ENCODE results near the gene CSK. TPM values are rescaled to one million over a fixed set of nuclear protein-coding genes. Genes with fewer than 3 reads are reported as not detected.

The CSK gene
- total RNA-seq, 4 donors from 2014 or later, result 8.4 to 23.1 (median 18.2) TPM

DNA sequence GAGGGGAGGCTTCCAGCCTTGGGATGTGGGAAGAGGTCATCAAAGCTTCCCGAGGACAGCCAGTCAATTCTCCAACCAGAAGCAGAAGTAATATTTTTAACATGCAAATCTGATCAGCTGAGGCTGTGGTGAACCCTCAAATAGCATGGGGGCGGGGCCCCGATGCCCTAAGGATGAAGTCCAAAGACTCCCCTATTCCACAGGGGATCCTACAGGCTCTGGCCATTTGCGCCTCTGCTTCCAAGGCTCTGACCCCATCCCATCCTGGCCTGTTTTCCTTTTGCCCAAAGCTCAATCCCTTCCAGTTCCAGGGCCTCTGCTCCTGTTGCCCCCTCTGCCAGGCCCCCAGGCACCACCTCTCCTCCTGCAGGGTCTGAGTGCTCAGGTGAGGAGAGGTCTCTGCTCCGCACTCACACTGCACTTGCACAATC, 6.7 kb upstream of the CSK start:
- no peak for ATAC-seq
- TF ChIP-seq, protein P1, sequence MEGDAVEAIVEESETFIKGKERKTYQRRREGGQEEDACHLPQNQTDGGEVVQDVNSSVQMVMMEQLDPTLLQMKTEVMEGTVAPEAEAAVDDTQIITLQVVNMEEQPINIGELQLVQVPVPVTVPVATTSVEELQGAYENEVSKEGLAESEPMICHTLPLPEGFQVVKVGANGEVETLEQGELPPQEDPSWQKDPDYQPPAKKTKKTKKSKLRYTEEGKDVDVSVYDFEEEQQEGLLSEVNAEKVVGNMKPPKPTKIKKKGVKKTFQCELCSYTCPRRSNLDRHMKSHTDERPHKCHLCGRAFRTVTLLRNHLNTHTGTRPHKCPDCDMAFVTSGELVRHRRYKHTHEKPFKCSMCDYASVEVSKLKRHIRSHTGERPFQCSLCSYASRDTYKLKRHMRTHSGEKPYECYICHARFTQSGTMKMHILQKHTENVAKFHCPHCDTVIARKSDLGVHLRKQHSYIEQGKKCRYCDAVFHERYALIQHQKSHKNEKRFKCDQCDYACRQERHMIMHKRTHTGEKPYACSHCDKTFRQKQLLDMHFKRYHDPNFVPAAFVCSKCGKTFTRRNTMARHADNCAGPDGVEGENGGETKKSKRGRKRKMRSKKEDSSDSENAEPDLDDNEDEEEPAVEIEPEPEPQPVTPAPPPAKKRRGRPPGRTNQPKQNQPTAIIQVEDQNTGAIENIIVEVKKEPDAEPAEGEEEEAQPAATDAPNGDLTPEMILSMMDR (IDR thresholded peaks at IDR 0.05), result no peak
- TF ChIP-seq POLR2AphosphoS5 (IDR thresholded peaks at IDR 0.05) (no peak), POLR2A (IDR thresholded peaks at IDR 0.05) (no peak), EP300 (IDR thresholded peaks at IDR 0.05) (no peak)
- 83% methylated on average over 4 of the region's 5 CpGs; no CpG with 5 or more reads in 1 of the 2 donors for WGBS, 2 donors (ENCODE audit: low coverage in 1 of 2)
- H3K27ac ChIP-seq, result no peak overlapping the region
- no peak overlapping the region for H3K4me3 ChIP-seq
- no peaks in the 10 kb centered on the region for H3K36me3 ChIP-seq
- H3K9me3 ChIP-seq, result no peaks in the 10 kb centered on the region
- H3K4me1 ChIP-seq, result peaks cover 0 to 29% (median 9%) of the 10 kb centered on the region in 3 donors
- H3K27me3 ChIP-seq, result peaks cover 4% of the 10 kb centered on the region

DNA sequence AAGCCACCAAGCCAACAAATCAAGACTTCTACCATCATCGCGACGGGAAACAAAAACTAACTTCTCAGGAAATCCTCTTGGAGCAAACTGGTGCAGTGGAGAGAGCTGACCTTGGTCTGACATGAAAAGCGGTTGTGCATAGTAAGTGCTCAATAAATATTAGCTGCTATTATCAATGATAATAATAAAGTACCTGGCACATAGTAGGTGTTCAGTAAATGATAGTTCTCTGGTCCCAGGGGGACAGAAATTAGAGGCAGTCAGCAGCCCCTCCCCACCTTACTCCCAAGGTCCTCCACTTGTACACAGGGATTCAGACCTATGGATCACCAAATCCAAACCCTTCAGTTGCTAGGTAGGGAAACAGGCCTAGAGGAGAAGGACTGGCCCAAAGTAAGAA, 6.0 kb upstream of the CSK start:
- no peaks in the 10 kb centered on the region for H3K9me3 ChIP-seq
- TF ChIP-seq POLR2A (IDR thresholded peaks at IDR 0.05) (no peak), EP300 (IDR thresholded peaks at IDR 0.05) (no peak), POLR2AphosphoS5 (IDR thresholded peaks at IDR 0.05) (no peak)
- TF ChIP-seq, protein P1 (IDR thresholded peaks at IDR 0.05), result no peak
- ATAC-seq, result no peak
- H3K27ac ChIP-seq, result no peak overlapping the region
- no peak overlapping the region for H3K4me3 ChIP-seq
- peaks cover under 1% of the 10 kb centered on the region for H3K27me3 ChIP-seq
- peaks cover 0 to 34% (median 7%) of the 10 kb centered on the region in 3 donors for H3K4me1 ChIP-seq
- 100% methylated on average over 1 of the region's 4 CpGs; no CpG with 5 or more reads in 1 of the 2 donors for WGBS, 2 donors (ENCODE audit: low coverage in 1 of 2)
- H3K36me3 ChIP-seq, result no peaks in the 10 kb centered on the region

DNA sequence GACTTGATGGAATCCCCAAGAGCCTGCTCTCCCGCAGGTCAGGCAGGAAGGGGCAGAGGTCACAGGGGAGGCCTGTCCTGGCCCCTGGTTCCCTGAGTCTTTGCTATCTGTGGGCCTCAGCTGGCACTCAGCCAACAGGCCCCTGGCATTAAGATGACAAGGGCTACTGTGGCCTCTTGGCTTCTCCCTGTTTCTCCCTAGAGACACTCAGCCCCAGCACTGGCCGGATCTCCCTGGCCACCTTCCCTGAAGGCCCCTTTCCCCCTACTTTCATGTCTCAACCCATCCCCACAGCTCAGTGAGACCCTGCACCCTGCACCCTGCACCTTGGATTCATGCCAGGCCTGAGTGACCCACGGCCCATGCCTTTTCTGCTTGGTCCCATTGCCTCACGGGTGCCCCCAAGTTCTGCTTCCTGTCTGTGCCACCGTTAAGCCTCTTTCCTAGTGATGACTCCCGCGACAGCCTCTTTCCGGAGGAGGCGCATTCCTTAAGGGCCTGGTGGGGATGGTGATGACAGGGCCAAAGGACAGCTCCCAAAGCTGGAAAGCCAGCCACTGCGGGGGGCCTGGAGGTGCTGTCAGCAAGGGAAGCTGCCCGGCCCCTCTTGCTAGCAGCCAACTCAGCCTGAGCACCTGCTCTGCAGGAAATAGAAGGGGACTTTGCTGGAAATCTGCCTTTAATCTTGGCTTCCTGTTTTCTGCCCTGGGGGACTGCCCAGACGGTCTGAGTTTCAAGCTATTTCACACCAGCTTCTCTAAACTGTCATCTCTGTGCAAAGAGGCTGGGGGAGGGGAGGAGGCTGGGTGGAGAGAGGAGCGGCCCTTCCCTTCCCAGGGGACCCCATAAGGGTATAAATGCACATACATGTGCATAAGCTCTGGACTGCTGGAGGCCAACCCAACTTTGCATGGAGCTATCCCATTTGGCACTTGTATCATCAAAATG, 4.8 kb upstream of the CSK start:
- Histone ChIP-seq H3K4me1 (peaks cover 0 to 36% (median 11%) of the 10 kb centered on the region in 3 donors), H3K4me3 (no peak overlapping the region), H3K27me3 (no peaks in the 10 kb centered on the region), H3K9me3 (no peaks in the 10 kb centered on the region), H3K36me3 (no peaks in the 10 kb centered on the region), H3K27ac (peak overlapping the region in 2 of 4 donors; percentile 17 to 39)
- no peak for ATAC-seq
- TF ChIP-seq POLR2AphosphoS5 (IDR thresholded peaks at IDR 0.05) (no peak), POLR2A (IDR thresholded peaks at IDR 0.05) (no peak), EP300 (IDR thresholded peaks at IDR 0.05) (no peak)
- TF ChIP-seq, protein P1 (IDR thresholded peaks at IDR 0.05), result no peak
- 63 to 80% methylated on average over 1 to 5 of the region's 13 CpGs for WGBS, 2 donors (ENCODE audit: low coverage in 1 of 2)

DNA sequence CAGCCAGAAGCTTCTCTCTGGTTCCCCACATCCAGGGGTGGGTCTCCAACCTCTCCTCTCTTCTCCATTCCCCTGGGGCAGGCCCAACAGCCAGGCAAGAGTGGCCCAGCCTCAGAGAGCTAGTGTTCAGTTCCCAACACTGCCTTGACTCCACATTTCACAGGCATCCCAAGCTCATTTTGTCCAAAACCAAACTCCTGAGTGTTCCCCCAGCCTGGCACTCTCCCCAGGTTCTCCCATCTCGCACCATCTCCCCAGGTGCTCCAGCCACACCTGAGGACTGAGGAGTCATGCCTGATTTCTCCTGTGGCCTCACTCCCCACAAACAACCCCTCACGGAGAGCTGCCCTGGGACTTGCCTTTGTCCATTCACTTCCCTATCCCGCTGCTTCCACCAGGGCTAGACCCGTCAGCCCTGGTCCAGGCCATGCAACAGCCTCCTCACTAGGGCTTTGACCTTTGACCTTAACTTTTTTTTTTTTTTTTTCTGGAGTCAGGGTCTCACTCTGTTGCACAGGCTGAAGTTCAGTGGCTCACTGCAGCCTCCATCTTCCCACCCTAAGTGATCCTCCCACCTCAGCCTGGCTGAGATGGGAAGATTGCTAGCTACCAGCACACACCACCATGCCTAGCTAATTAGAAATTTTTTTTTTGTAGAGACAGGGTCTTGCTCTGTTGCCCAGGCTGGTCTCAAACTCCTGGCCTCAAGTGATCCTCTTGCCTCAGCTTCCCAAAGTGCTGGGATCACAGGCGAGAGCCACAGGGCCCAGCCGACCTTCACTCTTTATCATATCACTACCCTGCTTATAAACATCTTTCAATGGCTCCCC, 3.9 kb upstream of the CSK start:
- no peaks in the 10 kb centered on the region for H3K27me3 ChIP-seq
- H3K27ac ChIP-seq, result peak overlapping the region in 2 of 4 donors; percentile 4 to 39
- 78 to 81% methylated on average over 4 of the region's 6 CpGs for WGBS, 2 donors (ENCODE audit: low coverage in 1 of 2)
- H3K36me3 ChIP-seq, result no peaks in the 10 kb centered on the region
- TF ChIP-seq EP300 (IDR thresholded peaks at IDR 0.05) (no peak), POLR2AphosphoS5 (IDR thresholded peaks at IDR 0.05) (no peak)
- TF ChIP-seq, protein P1 (IDR thresholded peaks at IDR 0.05), result no peak
- H3K9me3 ChIP-seq, result no peaks in the 10 kb centered on the region
- H3K4me3 ChIP-seq, result no peak overlapping the region
- H3K4me1 ChIP-seq, result peaks cover 0 to 42% (median 12%) of the 10 kb centered on the region in 3 donors
- ATAC-seq, result no peak
